Astrocyte of the cerebellum (primary cell): Measurements from ENCODE around the gene OLR1.

Source experiments
- DNase-seq: peaks from one replicate; pipeline ENCODE4 v3.0.0-alpha.2; 2011; ENCODE audit warnings: low read depth
- H3K4me3 ChIP-seq: 2 replicates; pipeline ENCODE4 v1.5.1; 2011; ENCODE audit warnings: mild to moderate bottlenecking, low read depth, low read length, moderate library complexity
- CTCF ChIP-seq: IDR thresholded peaks from 2 replicates; pipeline ENCODE4 v1.5.1; 2012; ENCODE audit warnings: low read length, low read depth, moderate library complexity, mild to moderate bottlenecking; ENCODE audit errors: missing control alignments
- in situ Hi-C: cut with HindIII; loops from 2 replicates; pipeline ENCODE4 v1.10.0; 2017; ENCODE audit warnings: low sequenced_read_pairs

OLR1 gene

GRCh38 chr12:10113920-10114319 is 58.0 kb downstream of the OLR1 start:
- DNase-seq = no peak
- in situ Hi-C loops = no loop called here
- TF ChIP-seq CTCF = no peak
- no peak overlapping the region for H3K4me3 ChIP-seq

GRCh38 chr12:10113075-10113474 is 58.9 kb downstream of the OLR1 start:
- no peak for DNase-seq
- TF ChIP-seq CTCF = no peak
- H3K4me3 ChIP-seq = no peak overlapping the region
- in situ Hi-C loops = no loop called here

- no peak for DNase-seq
- no peak overlapping the region for H3K4me3 ChIP-seq
- TF ChIP-seq CTCF = no peak
These were observed 60.5 kb downstream of the OLR1 start for GRCh38 chr12:10111451-10111850.

GRCh38 chr12:10110256-10110844 is 61.6 kb downstream of the OLR1 start:
- TF ChIP-seq CTCF = no peak
- H3K4me3 ChIP-seq = no peak overlapping the region
- no peak for DNase-seq
- in situ Hi-C loops = no loop called here

More at GRCh38 chr12:10111451-10111850, 60.5 kb downstream of the OLR1 start:
- in situ Hi-C loops = no loop called here
